GM21381 (cell line): ENCODE measurements around the gene GYS1.

Source experiments
- ATAC-seq: cut with Tn5 transposase; IDR thresholded peaks from one replicate; pipeline ENCODE4 v1.9.1; 2021; ENCODE audit warnings: mild to moderate bottlenecking, moderate library complexity; ENCODE audit not compliant: unreplicated experiment

Gene GYS1

GRCh38 chr19:48990400-48990799 is 2.7 kb downstream of the GYS1 start:
- no peak for ATAC-seq

- ATAC-seq = no peak
Observed at GRCh38 chr19:48989701-48990291, 3.3 kb downstream of the GYS1 start.

- ATAC-seq = no peak
Observed at GRCh38 chr19:48988860-48989259, 4.2 kb downstream of the GYS1 start.

GRCh38 chr19:48988286-48988685 is 4.8 kb downstream of the GYS1 start:
- ATAC-seq = no peak

- ATAC-seq = no peak
Observed at GRCh38 chr19:48987323-48987722, 5.8 kb downstream of the GYS1 start.

GRCh38 chr19:48986211-48986610 is 6.9 kb downstream of the GYS1 start:
- ATAC-seq = no peak

- ATAC-seq = no peak
Observed at GRCh38 chr19:48985711-48986110, 7.4 kb downstream of the GYS1 start.

GRCh38 chr19:48982280-48982679 is 10.8 kb downstream of the GYS1 start:
- ATAC-seq = no peak

GRCh38 chr19:48977061-48977460 is 16.0 kb downstream of the GYS1 start:
- ATAC-seq = no peak

- no peak for ATAC-seq
Observed at GRCh38 chr19:48975947-48976847, 16.9 kb downstream of the GYS1 start.

GRCh38 chr19:48970923-48971395 is 22.1 kb downstream of the GYS1 start:
- ATAC-seq = no peak

- no peak for ATAC-seq
Observed at GRCh38 chr19:48970139-48970766, 22.9 kb downstream of the GYS1 start.

- no peak for ATAC-seq
Observed at GRCh38 chr19:48969276-48970138, 23.6 kb downstream of the GYS1 start.

GRCh38 chr19:48968813-48969218 is 24.3 kb downstream of the GYS1 start:
- ATAC-seq = no peak

- ATAC-seq = no peak
Observed at GRCh38 chr19:48968179-48968661, 24.9 kb downstream of the GYS1 start.

GRCh38 chr19:48967346-48968178 is 25.5 kb downstream of the GYS1 start:
- ATAC-seq = no peak

- ATAC-seq = no peak
Observed at GRCh38 chr19:48966541-48967345, 26.4 kb downstream of the GYS1 start.

GRCh38 chr19:48965806-48966540 is 27.1 kb downstream of the GYS1 start:
- peak; percentile 13 for ATAC-seq
